Stimulated activated CD8-positive, alpha-beta memory T cell treated with anti-CD3 and anti-CD28 coated beads, Interleukin-4, amount 100 ng/mL, for 48 hours (primary cell): ENCODE measurements around the gene RSL1D1.
A peak's percentile ranks its signal among the peaks of the same experiment; 100 is the strongest.
"Not testable (repeated sequence)": the region's sequence is repeated elsewhere in the genome, so short reads cannot be mapped to it uniquely, and the experiment has no call there.

Experiments used
- DNase-seq: peaks from one replicate; pipeline ENCODE4 v3.0.0-alpha.2; 2020

The RSL1D1 gene

DNA sequence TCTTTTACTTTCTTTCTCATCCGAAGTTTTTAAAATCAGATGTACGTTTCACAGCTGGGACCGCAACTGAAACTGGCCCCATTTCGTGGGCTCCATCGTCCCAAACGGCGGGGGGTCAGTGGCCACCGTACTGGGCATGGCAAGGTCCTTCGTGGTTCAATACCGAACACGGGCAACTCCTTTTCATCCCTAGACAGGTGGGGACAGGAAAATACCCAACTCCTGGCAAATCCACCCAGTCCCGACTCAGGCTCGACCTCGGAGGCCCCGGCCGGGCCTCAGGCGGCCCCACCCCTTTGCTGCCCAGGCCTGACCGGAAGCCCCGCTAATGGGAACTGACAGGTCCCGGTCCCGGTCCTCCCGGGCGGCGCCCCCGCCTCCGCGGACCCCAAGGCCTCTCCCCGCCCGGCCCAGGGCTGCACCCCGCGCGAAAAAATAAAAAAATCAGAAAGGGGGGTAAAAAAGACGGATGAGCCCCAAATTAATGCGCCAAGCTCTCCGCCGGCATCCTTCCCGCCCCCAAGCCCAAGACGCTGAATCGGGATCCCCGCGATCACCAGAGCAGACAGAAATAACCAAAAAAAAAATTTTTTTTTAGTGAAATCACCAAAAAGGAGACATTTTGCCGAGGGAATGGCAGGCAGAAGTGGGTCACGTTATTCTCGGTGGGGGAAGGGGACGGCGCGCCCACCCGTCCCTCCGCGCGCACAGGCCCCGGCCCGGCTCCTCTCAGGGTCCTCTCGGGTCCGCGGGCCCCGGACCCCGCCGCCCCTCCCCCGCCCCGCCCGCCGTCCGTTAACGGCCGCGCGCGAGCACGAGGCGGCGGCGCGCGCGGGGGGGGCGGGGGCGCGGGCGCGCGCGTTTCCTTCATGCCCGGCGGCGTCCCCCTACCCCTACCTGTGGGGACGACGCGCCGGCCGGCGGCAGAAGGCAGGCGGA lies 54.8 kb downstream of the RSL1D1 start:
- DNase-seq, result peak; percentile 53

- DNase-seq, result no peak
Observed at GRCh38 chr16:11795887-11796226, 55.5 kb downstream of the RSL1D1 start.

DNA sequence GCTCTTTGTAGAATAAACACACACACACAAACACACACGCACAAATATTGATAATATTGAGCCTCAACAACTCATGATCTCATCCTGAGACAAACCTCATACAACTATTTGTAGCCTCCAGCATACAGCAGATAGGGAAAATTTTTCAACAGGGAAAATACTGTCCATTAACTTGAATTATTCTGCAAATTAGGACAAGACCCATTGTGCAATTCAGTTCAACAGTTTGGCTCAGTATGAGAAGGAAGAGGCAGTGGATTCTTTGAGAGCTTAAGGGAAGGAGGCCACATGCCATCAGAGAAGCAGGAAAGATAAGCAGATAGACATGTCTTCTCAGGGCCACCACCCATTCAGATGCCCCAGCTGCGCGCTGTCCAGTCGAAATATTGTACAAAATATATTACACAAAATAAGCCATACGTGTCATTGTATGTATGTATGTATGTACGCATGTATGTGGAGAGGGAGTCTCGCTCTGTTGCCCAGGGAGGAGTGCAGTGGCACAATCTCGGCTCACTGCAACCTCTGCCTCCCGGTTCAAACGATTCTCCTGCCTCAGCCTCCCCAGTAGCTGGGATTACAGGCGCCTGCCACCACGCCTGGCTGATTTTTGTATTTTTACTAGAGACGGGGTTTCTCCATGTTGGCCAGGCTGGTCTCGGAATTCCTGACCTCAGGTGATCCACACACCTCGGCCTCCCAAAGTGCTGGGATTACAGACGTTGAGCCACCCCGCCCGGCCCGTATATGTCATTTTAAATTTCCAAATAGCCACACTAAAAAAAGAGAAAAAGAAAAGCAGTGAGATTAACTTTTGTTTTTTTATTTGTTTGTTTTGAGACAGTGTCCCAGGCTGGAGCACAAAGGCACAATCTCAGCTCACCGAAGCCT lies 56.1 kb downstream of the RSL1D1 start:
- DNase-seq, result no peak

DNA sequence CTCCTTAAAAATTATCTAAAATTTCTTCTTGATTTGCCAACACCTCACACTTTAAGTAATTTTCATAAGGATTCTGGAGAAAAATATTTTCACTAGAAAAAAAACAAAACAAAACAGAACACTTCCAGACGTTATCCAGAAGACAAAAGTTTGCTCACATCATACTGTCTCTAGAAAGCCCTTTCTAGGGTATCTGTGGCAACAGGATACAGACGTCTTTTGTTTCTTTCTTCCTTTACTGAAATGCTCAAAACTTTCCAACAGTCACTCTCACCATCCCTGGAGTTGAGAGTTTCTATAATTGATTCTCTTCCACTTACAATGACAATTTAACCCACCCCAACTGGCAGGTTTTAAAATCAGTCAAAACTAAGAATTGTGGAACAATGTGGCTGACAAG lies 56.9 kb downstream of the RSL1D1 start:
- no peak for DNase-seq

GRCh38 chr16:11793840-11794239 lies 57.5 kb downstream of the RSL1D1 start:
- no peak for DNase-seq

DNA sequence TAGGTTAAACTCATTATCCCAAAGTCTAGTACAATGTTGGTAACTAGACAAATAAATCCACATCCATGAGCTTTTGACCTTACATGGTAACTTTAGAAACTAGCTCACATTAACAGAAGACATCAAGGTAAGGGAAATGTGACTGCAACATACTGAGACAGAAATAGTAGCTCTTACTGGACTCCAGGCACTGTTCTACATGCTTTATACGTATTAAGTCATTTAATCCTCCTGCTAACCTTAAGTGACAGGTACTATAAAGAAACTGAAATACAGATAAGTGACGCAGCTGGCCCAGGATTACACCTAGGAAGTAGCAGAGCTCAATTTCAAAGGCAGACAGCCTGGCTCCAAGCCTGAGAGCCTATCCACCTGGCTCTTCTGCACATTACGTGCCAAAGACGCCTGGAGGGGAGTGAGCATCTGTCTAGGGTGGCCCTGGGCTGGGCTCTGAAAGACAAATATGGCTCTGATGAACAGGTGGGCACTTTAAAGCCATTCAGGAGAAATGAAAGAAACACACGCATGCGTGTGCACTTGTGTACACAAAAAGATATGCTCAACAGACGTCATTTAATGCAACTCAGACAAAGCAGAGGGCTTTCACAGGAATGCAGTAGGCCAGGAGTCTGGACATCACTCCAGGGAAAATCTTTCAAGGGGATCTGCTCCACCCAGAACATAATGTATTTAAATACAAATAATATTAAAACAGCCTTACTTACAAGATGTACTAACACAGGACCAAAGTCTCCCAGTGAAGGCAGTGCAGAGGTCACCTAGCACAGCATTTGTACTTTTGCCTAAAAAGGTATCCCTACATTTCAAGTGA lies 58.7 kb downstream of the RSL1D1 start:
- no peak for DNase-seq

- DNase-seq, result no peak
Observed at GRCh38 chr16:11791144-11791828, 60.1 kb downstream of the RSL1D1 start.

DNA sequence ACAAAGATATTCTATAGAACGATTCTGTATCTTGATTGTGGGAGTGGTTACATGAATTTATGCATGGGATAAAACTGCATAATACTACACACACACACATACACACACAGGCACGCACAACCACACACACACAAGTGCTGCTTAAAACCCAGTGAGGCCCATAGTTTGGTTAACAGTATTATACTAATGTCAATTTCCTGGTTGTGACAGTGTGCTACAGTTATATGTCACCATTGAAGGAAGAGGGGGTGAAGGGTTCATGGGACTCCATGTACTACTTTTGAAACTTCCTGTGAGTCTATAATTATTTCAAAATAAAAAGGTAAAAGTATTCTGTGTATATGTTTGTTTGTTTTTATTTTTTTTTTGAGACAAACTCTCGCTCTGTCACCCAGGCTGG lies 62.4 kb downstream of the RSL1D1 start:
- DNase-seq, result no peak

GRCh38 chr16:11784980-11785599 lies 66.3 kb downstream of the RSL1D1 start:
- DNase-seq, result not testable (repeated sequence)

GRCh38 chr16:11784381-11784780 lies 67.0 kb downstream of the RSL1D1 start:
- not testable (repeated sequence) for DNase-seq

DNA sequence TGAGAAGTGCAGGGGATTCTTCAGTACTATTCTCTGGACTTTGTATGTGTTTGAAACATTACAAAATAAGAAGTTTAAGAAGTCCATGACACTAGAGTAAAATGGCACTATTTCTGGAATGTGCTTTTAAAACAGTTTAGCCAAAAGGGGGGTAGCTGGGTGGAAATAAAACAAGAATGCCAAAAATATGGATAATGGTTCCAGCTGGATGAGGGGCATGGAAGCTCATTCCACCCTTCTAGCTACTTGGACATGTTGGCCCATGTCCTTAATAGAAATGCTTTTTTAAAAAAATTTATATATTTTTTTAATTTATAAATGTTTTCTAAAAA lies 67.3 kb downstream of the RSL1D1 start:
- DNase-seq, result no peak
